Keratinocyte (primary cell): ENCODE measurements around the gene NFATC2.

Experiments used
- EZH2 ChIP-seq: IDR thresholded peaks from one replicate; pipeline ENCODE4 v1.6.1; 2012; ENCODE audit warnings: inconsistent platforms, mild to moderate bottlenecking, low read length, moderate library complexity
- TF ChIP-seq, protein P1 (sequence below), 3 experiments: IDR thresholded peaks in 1 of 3; conservative IDR thresholded peaks in 1 of 3; optimal IDR thresholded peaks in 1 of 3; 2 replicates in 2 of 3; 3 replicates in 1 of 3; pipeline versions ENCODE3 to v1.5.1; 2011; ENCODE audit warnings: low read length in 3 of 3, mild to moderate bottlenecking in 3 of 3, moderate library complexity in 2 of 3, control low read depth in 1 of 3, inconsistent platforms in 1 of 3; ENCODE audit not compliant: insufficient read depth in 2 of 3; ENCODE audit errors: extremely low read depth in 1 of 3

DNA sequence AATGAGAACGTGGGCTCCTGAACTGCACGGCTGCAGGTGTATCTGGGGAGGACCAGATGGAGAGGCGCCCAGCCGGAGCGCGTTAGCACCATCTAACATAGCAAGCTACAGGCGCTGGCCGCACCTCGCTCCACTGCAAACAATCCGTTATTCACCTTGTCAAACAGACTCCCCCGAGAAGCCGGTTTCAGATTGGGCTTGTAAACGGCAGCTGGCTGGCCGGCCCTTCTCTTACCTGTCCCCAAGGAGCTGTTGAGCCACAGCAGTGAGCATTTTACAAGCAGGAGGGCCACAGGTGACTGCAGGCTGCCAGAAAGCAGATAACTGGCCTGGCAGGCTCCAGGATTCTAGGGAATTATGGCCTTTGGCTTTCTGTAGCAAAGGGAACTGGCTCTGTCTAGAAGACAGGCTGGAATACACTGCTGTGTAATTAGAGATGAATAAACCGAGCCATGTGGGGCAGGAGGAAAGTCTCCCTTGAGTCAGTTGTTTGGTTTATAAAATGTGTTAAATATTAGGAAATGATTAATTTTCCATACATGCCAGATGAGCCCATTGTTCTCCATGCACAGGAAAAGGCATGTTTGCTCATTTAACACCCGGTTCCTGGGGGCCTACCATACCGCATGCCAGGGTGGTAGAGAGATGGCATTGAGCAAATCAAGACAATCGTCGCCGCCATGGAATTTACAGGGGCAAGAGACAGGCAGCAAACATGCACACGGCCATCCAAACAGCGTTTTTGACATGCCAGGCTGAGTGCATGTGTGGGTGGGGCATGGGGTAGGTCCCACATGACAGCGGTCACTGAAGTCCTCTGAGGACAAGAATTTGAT lies 159.3 kb downstream of the NFATC2 start:
- no peak for TF ChIP-seq EZH2
- TF ChIP-seq, protein P1, sequence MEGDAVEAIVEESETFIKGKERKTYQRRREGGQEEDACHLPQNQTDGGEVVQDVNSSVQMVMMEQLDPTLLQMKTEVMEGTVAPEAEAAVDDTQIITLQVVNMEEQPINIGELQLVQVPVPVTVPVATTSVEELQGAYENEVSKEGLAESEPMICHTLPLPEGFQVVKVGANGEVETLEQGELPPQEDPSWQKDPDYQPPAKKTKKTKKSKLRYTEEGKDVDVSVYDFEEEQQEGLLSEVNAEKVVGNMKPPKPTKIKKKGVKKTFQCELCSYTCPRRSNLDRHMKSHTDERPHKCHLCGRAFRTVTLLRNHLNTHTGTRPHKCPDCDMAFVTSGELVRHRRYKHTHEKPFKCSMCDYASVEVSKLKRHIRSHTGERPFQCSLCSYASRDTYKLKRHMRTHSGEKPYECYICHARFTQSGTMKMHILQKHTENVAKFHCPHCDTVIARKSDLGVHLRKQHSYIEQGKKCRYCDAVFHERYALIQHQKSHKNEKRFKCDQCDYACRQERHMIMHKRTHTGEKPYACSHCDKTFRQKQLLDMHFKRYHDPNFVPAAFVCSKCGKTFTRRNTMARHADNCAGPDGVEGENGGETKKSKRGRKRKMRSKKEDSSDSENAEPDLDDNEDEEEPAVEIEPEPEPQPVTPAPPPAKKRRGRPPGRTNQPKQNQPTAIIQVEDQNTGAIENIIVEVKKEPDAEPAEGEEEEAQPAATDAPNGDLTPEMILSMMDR (optimal IDR thresholded peaks at IDR 0.05 in 1 of 3, IDR thresholded peaks at IDR 0.05 in 1 of 3, conservative IDR thresholded peaks at IDR 0.05 in 1 of 3; ENCODE audit: extremely low read depth in 1 of 3, insufficient read depth in 2 of 3, low read length in 3 of 3), result no peak
